Glutamatergic neuron (in vitro differentiated cells): ENCODE data around the gene MATCAP1. TPM values are rescaled to one million over a fixed set of nuclear protein-coding genes. Genes with fewer than 3 reads are reported as not detected.

Experiments
- DNase-seq: peaks from one replicate; pipeline ENCODE4 v3.0.0; 2022
- H3K27ac Mint-ChIP-seq: one replicate; pipeline ENCODE4 v1.8.0; 2020; ENCODE audit warnings: mild to moderate bottlenecking, mixed read lengths, inconsistent platforms; ENCODE audit not compliant: unreplicated experiment
- H3K27me3 Mint-ChIP-seq: one replicate; pipeline ENCODE4 v1.8.0; 2020; ENCODE audit warnings: mild to moderate bottlenecking, moderate library complexity, mixed read lengths, inconsistent platforms; ENCODE audit not compliant: unreplicated experiment
- H3K36me3 Mint-ChIP-seq: one replicate; pipeline ENCODE4 v1.8.0; 2020; ENCODE audit warnings: mild to moderate bottlenecking, mixed read lengths, inconsistent platforms; ENCODE audit not compliant: unreplicated experiment
- H3K4me1 Mint-ChIP-seq: one replicate; pipeline ENCODE4 v1.8.0; 2020; ENCODE audit warnings: mild to moderate bottlenecking, low read depth, mixed read lengths, inconsistent platforms; ENCODE audit not compliant: unreplicated experiment
- H3K4me3 Mint-ChIP-seq: one replicate; pipeline ENCODE4 v1.8.0; 2020; ENCODE audit warnings: mild to moderate bottlenecking, mixed read lengths, inconsistent platforms; ENCODE audit not compliant: unreplicated experiment
- H3K9me3 Mint-ChIP-seq: one replicate; pipeline ENCODE4 v1.8.0; 2020; ENCODE audit warnings: mild to moderate bottlenecking, moderate library complexity, mixed read lengths, inconsistent platforms; ENCODE audit not compliant: unreplicated experiment
- total RNA-seq: library from RNA; stranded (reverse); fragmentation: NEBNext Ultra II Directional; extraction: Animal tissue kit (Norgen Biotek cat#: 25700); gene quantifications from one replicate; pipeline ENCODE4 v1.2.1, GENCODE V29; 2021; ENCODE audit not compliant: unreplicated experiment
- TF ChIP-seq, protein P1 (sequence below): fragments of 200-600 bp; sonication (generic); IDR thresholded peaks from one replicate; pipeline ENCODE4 v1.5.0; 2021; ENCODE audit not compliant: partially characterized antibody, unreplicated experiment

The MATCAP1 gene
- total RNA-seq, 1 donor from 2014 or later: 197 TPM

DNA sequence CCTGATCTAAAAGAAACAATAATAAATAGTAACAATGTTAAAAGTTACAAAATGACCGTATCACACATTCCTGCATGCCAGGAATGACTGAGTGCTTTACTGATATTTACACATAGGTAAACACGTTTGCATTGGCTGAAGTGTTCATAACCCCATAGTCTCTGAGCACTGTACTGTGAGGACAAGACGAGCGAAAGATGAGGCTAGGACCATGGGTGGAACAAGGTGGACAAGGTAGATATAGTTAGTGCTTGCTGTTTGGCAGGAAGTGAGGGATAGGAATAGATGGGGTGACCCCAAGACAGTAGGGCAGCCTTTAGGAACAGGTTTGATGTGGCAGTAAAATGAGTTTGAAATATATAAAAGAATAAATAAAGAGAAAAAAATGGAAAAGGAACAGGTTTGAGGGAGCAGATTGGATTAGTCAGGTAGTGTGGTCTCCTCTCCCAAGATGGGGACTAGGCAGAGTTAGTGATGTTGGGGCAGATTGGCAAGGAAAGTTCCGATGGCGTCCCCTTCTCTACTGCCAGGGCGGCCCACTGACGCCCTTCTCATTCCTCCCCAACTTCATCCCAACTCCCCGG lies 7.7 kb upstream of the MATCAP1 start:
- DNase-seq: no peak
- Mint-ChIP-seq H3K9me3 (peaks cover 12% of the 10 kb centered on the region), H3K36me3 (no peaks in the 10 kb centered on the region), H3K4me1 (peaks cover 11% of the 10 kb centered on the region), H3K4me3 (peak overlapping the region; percentile 84), H3K27me3 (peaks cover 8% of the 10 kb centered on the region), H3K27ac (peak overlapping the region; percentile 17)
- TF ChIP-seq, protein P1, sequence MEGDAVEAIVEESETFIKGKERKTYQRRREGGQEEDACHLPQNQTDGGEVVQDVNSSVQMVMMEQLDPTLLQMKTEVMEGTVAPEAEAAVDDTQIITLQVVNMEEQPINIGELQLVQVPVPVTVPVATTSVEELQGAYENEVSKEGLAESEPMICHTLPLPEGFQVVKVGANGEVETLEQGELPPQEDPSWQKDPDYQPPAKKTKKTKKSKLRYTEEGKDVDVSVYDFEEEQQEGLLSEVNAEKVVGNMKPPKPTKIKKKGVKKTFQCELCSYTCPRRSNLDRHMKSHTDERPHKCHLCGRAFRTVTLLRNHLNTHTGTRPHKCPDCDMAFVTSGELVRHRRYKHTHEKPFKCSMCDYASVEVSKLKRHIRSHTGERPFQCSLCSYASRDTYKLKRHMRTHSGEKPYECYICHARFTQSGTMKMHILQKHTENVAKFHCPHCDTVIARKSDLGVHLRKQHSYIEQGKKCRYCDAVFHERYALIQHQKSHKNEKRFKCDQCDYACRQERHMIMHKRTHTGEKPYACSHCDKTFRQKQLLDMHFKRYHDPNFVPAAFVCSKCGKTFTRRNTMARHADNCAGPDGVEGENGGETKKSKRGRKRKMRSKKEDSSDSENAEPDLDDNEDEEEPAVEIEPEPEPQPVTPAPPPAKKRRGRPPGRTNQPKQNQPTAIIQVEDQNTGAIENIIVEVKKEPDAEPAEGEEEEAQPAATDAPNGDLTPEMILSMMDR: no peak

DNA sequence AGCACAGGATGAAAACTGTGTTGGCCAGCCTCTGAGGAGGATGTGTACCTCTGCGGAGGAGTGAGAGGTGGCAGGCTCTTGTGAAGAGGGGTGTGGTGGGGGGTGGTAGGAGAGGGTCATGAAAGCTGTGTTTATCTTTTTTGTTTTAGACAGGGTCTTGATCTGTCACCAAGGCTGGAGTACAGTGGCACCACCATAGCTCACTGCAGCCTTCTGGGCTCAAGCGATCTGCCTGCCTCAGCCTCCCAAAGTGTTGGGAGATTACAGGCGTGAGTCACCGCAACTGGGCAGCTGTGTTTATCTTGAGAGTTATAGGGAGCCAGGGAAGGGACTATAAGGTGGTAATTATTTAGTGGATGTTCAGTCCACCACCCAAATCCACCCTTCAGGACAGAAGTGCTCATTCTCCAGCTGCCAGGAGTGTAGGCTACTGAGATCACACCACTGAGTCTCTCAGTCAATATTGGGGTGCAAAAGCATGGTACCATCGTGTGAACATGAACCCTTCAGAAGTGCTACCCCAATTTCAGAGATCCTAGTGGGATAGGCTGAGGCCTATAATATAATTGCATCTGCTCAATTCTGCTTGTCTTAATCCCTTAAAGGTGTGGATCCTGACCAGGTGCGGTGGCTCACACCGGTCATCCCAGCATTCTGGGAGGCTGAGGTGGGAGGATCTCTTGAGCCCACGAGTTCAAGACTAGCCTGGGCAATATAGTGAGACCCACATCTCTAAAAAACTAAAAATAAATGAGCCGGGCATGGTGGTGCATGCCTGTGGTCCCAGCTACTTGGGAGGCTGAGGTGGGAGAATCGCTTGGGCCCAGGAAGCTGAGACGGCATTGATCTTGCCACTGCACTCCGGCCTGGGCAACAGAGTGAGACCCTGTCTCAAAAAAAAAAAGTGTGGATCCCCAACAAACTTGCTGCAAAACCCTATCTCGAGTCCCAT lies 7.0 kb upstream of the MATCAP1 start:
- Mint-ChIP-seq H3K9me3 (peaks cover 10% of the 10 kb centered on the region), H3K4me1 (peaks cover 12% of the 10 kb centered on the region), H3K27me3 (peaks cover 8% of the 10 kb centered on the region), H3K4me3 (peak overlapping the region; percentile 84), H3K36me3 (no peaks in the 10 kb centered on the region), H3K27ac (no peak overlapping the region)
- TF ChIP-seq, protein P1: no peak
- DNase-seq: no peak

DNA sequence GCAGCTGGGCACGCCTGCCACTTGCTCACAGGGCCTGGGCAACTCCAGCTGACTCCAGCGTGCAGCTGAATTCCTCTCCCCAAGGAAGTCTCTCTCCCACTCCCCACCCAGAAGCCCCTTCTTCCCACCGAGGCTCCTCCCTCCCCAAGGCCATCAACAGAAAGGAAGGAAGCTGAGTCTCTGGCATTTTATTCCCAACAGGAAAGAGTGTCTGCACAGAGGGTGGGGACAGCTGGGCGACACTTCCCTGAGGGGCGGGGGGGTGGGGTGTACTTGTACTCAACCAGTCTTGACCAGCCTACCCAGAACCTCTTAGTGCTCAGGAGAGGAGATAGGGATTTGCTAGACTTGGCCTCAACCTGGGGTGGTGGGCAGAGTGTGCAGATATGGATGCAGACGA lies 6.3 kb upstream of the MATCAP1 start, which contains the start of gene EXOC3L1:
Gene EXOC3L1 (minus strand): TSS at position 96 of the 400 bp plus-strand sequence. CDS start 460 bp downstream, outside the sequence.
- Mint-ChIP-seq H3K4me1 (peaks cover 17% of the 10 kb centered on the region), H3K36me3 (no peaks in the 10 kb centered on the region), H3K27me3 (peaks cover 10% of the 10 kb centered on the region), H3K4me3 (peak within 1 kb of the TSS; percentile 34), H3K27ac (no peak within 1 kb of the TSS), H3K9me3 (peaks cover 11% of the 10 kb centered on the region)
- DNase-seq: no peak
- TF ChIP-seq, protein P1: no peak

DNA sequence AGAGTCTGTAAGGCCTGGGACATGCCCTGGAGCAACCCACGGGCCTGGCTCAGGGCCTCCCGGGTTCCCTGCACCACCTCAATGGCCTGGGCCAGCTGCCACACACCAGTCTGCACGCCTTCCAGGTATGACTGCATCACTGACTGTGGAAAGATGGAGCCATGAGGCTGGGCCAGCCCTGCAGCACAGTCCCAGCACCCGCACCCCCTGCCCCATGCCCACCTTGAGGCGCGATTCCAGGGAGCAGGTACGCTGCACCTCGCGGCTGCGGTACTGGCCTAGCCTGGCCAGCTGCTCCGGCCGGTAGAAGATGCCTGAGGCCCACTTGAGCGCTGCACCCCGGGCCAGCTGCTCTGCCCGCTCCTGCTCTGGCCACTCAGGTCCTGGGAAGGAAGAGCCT lies 5.0 kb upstream of the MATCAP1 start:
- H3K27ac Mint-ChIP-seq: no peak overlapping the region
- H3K9me3 Mint-ChIP-seq: peaks cover 11% of the 10 kb centered on the region
- peaks cover 10% of the 10 kb centered on the region for H3K27me3 Mint-ChIP-seq
- H3K4me1 Mint-ChIP-seq: peaks cover 15% of the 10 kb centered on the region
- H3K4me3 Mint-ChIP-seq: no peak overlapping the region
- TF ChIP-seq, protein P1: no peak
- DNase-seq: no peak
- H3K36me3 Mint-ChIP-seq: no peaks in the 10 kb centered on the region
